SK-N-SH (cell line): Measurements from ENCODE around the gene CYTH4.

Source experiments
- EP300 ChIP-seq, 2 experiments: IDR thresholded peaks; 2 replicates each; pipeline versions ENCODE4 v1.4.0 to v1.6.1; 2012; ENCODE audit warnings: borderline replicate concordance in 1 of 2, low read depth in 1 of 2, low read length in 1 of 2
- POLR2AphosphoS5 ChIP-seq: IDR thresholded peaks from 2 replicates; pipeline ENCODE4 v1.6.1; 2012; ENCODE audit warnings: low read depth, low read length
- TF ChIP-seq, protein P1 (sequence below): fragments of 200-600 bp; sonication (generic); IDR thresholded peaks from 2 replicates; pipeline ENCODE4 v1.6.1; 2017; ENCODE audit warnings: antibody characterized with exemption, mild to moderate bottlenecking, moderate library complexity
- TF ChIP-seq, protein P2 (sequence below): IDR thresholded peaks from 2 replicates; pipeline ENCODE4 v1.6.1; 2012; ENCODE audit warnings: mild to moderate bottlenecking, low read depth, low read length, moderate library complexity
- TF ChIP-seq, protein P3 (sequence below): IDR thresholded peaks from 2 replicates; pipeline ENCODE4 v1.4.0; 2012; ENCODE audit warnings: low read depth
- TF ChIP-seq, protein P4 (sequence below): IDR thresholded peaks from 2 replicates; pipeline ENCODE4; 2012

DNA sequence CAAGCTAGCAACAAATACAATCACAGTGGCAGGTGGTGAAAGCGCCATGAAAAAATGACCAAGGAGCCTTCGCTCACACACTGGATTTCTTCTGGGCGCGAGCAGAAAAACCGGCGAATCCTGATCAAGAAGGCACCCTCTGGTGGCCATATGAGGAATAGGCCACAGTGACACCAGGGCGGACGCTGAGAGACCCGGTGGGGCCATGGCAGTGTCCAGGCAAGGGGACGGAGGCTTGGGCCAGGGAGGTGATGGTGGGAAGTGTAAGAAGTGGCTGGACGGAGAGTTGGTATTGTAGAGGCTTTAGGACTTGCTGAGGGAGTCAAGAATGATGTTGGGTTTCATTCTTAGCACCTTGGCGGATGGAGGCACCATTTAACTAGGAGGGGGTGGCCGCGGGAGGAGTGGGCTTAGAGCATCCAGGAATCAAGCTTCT lies 21.4 kb upstream of the CYTH4 start:
- TF ChIP-seq, protein P1, sequence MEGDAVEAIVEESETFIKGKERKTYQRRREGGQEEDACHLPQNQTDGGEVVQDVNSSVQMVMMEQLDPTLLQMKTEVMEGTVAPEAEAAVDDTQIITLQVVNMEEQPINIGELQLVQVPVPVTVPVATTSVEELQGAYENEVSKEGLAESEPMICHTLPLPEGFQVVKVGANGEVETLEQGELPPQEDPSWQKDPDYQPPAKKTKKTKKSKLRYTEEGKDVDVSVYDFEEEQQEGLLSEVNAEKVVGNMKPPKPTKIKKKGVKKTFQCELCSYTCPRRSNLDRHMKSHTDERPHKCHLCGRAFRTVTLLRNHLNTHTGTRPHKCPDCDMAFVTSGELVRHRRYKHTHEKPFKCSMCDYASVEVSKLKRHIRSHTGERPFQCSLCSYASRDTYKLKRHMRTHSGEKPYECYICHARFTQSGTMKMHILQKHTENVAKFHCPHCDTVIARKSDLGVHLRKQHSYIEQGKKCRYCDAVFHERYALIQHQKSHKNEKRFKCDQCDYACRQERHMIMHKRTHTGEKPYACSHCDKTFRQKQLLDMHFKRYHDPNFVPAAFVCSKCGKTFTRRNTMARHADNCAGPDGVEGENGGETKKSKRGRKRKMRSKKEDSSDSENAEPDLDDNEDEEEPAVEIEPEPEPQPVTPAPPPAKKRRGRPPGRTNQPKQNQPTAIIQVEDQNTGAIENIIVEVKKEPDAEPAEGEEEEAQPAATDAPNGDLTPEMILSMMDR, result peak; percentile 91
- TF ChIP-seq, protein P2, sequence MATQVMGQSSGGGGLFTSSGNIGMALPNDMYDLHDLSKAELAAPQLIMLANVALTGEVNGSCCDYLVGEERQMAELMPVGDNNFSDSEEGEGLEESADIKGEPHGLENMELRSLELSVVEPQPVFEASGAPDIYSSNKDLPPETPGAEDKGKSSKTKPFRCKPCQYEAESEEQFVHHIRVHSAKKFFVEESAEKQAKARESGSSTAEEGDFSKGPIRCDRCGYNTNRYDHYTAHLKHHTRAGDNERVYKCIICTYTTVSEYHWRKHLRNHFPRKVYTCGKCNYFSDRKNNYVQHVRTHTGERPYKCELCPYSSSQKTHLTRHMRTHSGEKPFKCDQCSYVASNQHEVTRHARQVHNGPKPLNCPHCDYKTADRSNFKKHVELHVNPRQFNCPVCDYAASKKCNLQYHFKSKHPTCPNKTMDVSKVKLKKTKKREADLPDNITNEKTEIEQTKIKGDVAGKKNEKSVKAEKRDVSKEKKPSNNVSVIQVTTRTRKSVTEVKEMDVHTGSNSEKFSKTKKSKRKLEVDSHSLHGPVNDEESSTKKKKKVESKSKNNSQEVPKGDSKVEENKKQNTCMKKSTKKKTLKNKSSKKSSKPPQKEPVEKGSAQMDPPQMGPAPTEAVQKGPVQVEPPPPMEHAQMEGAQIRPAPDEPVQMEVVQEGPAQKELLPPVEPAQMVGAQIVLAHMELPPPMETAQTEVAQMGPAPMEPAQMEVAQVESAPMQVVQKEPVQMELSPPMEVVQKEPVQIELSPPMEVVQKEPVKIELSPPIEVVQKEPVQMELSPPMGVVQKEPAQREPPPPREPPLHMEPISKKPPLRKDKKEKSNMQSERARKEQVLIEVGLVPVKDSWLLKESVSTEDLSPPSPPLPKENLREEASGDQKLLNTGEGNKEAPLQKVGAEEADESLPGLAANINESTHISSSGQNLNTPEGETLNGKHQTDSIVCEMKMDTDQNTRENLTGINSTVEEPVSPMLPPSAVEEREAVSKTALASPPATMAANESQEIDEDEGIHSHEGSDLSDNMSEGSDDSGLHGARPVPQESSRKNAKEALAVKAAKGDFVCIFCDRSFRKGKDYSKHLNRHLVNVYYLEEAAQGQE, result no peak
- TF ChIP-seq EP300 (IDR thresholded peaks at IDR 0.05; ENCODE audit: borderline replicate concordance in 1 of 2, low read depth in 1 of 2, low read length in 1 of 2) (no peak), POLR2AphosphoS5 (no peak)
- TF ChIP-seq, protein P3, sequence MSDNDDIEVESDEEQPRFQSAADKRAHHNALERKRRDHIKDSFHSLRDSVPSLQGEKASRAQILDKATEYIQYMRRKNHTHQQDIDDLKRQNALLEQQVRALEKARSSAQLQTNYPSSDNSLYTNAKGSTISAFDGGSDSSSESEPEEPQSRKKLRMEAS, result no peak
- TF ChIP-seq, protein P4, sequence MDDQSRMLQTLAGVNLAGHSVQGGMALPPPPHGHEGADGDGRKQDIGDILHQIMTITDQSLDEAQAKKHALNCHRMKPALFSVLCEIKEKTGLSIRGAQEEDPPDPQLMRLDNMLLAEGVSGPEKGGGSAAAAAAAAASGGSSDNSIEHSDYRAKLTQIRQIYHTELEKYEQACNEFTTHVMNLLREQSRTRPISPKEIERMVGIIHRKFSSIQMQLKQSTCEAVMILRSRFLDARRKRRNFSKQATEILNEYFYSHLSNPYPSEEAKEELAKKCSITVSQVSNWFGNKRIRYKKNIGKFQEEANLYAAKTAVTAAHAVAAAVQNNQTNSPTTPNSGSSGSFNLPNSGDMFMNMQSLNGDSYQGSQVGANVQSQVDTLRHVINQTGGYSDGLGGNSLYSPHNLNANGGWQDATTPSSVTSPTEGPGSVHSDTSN, result no peak
